Measurements from ENCODE around the gene TSFM.

Gene TSFM

DNA sequence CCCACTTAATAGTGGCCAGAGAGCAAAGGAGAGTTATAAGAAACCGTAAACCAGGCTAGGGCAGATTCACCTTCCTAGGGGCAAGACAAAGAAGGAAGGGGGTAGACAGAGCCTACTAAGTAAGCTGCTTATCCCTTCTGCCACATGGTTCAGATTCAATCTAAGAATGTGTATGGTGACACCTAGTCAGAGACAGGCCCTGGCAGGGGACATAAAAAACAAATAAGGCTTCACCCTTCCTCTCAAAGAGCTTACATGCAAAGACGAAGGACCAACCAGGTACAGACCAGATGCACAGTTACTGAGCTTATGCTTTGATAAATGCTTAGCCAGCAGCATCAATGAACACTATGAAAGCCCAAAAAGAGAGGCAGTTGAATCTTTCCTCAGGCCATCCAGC, 20.1 kb upstream of the TSFM start:
- in situ Hi-C loops (cut with MboI; ENCODE audit: low sequenced_read_pairs) = no loop called here

DNA sequence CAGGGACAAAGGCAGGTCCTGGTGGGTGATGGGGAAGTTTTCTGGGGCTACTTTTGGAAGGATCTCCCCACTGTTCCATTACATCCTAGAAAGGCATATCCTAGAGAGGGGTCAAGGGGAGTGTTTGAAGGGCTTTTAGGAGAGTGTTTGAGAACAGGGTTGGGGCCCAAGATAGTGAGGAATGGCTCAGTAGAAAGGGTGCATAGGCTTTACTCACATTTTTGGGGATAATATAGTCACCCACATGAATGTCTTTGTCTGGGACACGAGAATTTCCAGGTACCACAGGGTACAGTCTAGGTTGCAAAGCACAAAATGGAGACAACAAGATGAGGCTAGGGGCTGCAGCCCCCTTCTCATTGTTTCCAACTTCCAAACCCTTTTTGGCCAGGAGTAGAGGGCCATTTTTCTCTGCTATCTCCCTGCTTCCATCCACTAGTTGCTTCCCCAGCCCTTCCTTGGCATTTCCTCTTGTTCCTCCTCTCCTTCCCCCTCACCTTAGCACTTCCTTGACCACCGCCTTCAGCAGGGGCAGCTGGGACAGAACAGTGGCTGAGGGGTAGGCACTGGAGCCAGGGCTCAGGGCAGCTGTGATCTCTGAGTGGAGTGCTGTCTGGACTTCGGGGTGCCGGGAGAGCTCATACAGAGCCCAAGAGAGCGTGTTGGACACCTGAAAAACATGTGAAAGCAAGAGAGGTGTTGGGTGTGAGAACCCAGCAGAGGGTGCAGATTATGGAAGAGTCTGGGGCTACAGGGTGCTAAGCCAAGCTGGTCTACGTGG, 18.5 kb upstream of the TSFM start:
- in situ Hi-C loops (cut with MboI; ENCODE audit: low sequenced_read_pairs) = no loop called here

DNA sequence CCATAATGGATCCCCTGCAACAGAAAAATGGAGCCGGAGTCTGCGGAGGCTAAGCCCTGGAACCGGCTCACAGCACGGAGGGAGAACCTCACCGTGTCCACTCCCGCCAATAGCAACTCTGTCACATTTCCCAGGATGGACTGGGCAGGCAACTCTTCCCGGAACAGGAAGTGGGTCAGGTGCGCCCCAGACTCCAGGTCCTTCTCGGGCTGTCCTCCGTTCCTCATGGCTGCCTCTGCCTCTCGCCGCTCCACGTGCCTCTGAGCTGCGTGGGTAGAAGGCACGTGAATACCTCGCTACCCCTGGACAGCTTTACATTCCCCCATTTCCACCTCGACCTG, 18.0 kb upstream of the TSFM start:
- in situ Hi-C loops (cut with MboI; ENCODE audit: low sequenced_read_pairs) = no loop called here

DNA sequence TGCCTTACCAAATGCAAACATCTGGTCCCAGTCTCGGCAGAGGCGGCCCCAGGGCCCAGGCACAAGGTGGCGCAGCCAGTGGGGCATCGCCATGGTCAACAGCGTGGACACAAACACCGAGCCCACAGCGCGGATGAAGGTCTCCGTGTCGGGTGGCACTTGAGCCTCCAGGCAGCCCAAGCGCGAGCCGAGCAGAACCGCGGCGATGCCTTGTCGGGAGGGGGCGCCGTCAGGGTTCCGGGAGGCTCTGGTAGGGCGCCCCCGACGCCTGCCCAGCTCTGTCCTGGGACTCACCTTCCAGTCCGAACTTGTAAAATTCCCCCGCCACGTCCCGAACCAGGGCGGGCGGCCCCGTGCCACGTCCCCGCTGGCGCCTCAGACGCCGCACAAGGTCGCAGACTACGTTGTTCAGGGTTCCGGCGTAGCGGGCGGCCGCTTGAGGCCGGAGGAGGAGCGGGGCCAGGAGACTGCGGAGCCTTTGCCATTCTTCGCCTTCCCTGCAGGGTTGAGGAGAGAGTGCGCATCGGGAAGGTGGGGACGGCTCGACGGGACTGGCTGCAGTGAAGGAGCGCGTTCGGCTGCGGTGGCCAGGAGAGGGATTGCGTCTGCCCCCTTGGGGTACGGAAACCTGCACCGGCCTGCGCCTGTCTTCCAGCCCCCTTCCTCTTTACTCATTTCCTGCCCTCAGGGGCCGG, 17.4 kb upstream of the TSFM start:
- in situ Hi-C loops (cut with MboI; ENCODE audit: low sequenced_read_pairs) = no loop called here

DNA sequence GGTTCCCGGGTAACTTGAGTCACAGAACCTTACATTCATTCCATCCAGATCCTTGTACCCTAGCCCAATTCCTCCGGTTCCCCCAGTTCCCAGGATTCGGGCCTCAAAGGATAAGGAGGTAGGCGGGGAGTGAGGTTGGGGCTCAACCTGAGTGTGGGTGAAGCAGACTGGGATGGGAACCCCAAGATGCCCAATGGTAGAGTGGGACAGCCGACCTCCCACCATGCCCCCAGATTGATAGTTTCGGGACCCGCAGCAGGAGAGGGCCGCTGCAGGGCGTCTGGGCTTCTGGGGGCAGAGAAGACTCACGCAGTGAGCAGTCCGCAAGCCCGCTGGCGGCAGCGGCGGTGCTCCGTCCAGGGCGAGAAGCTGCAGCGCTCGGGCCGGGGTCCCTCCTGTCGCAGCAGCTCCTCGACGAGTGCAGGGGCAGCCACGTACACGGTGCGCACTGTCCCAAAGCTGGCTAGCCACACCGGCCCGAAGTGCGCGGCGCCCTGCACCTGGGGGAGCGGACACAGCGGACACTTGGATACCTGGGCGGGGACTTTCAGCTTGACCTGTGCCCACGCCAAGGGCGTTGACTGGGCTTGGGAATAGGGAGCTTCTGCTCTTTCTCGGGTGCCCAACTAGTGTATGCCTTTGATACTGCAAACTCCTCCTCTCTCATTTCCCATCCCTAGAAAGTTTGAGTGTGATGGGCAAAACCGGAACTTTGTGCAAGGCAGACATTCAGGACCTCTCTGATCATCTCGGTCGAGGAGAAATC, 16.7 kb upstream of the TSFM start:
- in situ Hi-C loops (cut with MboI; ENCODE audit: low sequenced_read_pairs) = no loop called here

DNA sequence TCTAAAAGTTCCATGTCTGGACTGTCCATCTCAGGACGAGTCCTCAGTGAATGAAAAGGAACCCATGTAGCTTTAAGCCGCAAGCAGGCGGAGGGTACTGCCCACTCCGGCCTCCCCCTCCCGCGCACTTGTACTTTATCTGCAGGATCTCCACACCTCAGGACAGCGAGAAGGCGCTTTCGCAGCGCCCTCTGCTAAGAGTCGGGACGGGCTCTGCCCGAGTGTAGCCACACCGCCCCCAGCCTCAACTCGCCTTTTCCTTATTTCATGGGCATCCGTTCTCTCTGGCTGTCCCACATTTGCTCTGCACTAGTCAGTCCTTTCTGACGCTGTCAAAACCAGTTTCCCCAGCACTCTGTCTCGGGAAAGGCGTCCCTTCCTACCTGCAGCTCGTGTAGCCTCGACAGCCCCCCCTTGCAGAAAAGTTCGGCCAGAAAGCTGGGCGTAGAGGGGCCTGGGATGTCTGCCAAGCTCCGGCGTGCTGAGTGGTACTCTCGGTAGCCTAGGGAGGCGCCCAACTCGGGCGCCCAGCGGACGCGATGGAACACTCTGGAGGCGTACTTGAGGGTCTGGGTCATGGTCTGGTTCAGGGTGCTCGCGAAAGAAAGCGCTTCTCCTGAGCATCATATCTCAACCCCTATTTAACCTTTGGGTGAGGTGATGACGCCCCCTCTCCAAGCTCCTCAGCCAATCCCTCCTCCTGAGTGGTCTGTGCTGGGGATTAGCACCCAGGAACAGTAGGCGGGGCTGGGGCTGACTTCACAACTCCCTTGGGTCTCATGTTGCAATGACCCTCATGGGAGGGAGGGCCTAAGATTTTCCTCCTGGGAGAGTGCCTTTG, 15.9 kb upstream of the TSFM start, which contains the start of gene CYP27B1:
Gene CYP27B1 (minus strand): TSS at position 615 of the 841 bp plus-strand sequence. CDS start 37 bp downstream, at position 578.
- in situ Hi-C loops (cut with MboI; ENCODE audit: low sequenced_read_pairs) = no loop called here

DNA sequence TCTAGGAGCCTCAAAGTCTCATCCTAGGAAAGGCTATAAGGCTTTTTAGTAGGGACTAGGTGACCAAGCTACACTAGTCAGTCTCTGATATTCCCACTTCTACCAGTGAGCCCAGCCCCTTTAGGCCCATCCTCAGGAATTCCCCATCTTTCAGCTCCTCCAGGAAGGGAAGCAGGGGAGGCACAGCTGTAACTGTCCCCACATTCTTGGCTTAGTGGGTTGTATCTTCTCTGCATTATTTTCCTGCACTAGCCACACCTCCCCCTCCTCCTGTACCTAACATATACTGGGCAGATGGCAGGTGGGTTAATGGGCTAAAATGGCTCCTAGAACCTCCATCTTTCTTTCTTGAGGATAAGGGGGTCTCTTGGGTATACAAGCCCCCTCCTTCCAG, 15.3 kb upstream of the TSFM start:
- in situ Hi-C loops (cut with MboI; ENCODE audit: low sequenced_read_pairs) = no loop called here

DNA sequence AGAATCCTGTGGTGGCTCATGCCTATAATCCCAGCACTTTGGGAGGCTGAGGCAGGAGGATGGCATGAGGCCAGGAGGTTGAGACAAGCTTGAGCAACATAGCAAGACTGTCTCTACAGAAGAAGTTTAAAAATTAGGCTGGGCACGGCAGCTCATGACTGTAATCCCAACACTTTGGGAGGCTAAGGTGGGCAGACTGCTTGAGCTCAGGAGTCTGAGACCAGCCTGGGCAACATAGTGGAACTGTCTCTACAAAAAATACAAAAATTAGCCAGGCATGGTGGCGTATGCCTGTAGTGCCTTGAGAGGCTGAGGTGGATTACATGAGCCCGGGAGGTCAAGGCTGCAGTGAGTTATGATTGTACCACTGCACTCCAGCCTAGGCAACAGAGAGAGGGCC, 14.7 kb upstream of the TSFM start:
- in situ Hi-C loops (cut with MboI; ENCODE audit: low sequenced_read_pairs) = no loop called here

DNA sequence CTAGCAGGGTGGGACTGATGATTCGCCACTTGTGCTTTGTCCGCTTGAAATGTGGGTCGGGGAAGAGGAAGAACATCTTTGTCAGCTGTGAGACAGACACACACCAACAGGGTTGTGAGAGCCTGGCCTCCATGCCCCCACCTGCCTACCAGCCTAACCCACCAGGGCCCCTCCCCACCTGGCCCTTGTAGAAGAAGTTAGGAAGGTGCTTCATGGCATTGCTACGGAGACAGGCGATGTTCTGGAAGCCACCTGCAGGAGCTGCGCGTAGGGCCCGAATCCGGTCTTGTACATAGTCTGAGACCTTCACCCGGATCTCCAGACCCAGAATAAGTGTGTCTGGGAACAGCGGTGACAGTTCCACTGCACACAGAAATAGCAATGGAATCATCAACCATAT, 13.0 kb upstream of the TSFM start:
- in situ Hi-C loops (cut with MboI; ENCODE audit: low sequenced_read_pairs) = no loop called here

DNA sequence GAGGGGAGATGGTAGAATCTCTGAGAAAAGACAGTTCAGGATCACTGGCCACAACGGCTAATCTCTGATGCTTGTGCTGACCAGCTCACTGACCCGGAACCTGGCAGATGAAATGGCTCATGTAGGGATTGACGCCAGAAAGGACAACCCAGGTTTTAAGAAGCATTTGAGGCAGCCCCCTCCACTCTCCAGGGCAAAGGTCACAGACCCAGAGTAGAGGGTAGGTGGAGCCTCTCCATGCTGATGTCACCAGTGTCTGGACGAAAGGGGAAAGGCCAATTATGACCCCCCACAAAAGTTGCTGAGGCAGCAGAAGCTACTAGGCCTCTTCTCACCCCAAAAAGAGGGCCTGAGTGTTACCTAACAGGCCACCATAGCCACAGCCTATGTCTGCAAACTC, 11.9 kb upstream of the TSFM start:
- in situ Hi-C loops (cut with MboI; ENCODE audit: low sequenced_read_pairs) = no loop called here

DNA sequence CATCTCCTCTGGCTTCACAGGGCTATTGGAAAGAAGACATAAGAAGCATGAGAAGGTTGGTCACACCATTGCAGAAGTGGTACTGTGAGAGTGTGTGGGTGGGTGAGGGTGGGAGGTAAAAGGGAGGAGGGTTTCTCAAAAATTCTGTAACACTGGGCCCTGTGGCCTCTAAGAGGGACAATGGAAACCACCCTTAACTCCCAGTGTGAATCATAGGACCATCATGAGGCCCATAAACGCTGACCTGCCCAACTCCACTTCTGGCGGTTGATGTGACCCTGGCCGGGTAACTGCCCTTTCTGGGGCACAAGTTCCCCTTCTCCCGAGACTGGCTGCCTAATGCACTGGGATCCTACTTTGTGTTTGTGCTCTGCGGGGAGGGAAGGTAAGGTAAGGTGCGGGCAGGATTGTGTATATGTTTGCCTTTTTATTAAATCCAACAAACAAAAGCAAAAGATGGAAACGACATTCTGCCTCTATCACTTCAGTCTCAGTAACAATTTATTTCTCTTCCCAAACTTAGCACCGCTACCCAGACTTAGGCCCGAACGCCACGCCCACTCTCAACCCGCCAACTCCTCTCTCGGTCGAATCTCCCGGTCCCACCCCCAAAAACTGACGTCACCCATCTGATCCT, 11.2 kb upstream of the TSFM start:
- in situ Hi-C loops (cut with MboI; ENCODE audit: low sequenced_read_pairs) = no loop called here

DNA sequence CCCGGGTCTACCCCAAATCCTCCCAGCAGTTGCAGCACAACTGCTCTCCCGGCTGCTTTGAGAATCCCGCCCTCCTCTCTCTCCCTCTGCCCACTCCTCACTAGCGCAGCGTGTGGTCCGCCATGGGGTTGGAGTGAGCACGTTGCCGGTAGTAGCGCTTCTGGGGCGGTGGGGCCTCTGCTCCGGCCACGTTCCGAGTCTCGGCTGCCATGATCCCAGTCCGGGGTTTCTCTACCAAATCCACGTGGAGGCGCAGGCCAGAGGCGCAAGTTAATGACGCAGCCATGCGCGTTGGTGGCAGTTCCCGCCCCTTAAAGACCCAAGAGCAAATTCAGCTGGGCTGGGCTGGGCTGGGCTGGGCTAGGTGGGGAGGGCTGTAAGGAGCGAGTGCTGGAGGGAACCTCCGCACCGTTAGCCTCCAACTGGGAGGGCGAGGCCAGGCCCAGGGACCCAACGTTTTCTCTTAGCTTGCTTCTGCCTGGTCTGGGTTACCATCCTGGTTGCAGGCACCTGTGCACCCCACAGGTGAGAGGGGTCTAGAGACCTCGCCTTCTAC, 10.6 kb upstream of the TSFM start, which contains the start of gene METTL1:
Gene METTL1 (minus strand): TSS at position 233 of the 556 bp plus-strand sequence. CDS start 22 bp downstream, at position 211.
- in situ Hi-C loops (cut with MboI; ENCODE audit: low sequenced_read_pairs) = no loop called here

DNA sequence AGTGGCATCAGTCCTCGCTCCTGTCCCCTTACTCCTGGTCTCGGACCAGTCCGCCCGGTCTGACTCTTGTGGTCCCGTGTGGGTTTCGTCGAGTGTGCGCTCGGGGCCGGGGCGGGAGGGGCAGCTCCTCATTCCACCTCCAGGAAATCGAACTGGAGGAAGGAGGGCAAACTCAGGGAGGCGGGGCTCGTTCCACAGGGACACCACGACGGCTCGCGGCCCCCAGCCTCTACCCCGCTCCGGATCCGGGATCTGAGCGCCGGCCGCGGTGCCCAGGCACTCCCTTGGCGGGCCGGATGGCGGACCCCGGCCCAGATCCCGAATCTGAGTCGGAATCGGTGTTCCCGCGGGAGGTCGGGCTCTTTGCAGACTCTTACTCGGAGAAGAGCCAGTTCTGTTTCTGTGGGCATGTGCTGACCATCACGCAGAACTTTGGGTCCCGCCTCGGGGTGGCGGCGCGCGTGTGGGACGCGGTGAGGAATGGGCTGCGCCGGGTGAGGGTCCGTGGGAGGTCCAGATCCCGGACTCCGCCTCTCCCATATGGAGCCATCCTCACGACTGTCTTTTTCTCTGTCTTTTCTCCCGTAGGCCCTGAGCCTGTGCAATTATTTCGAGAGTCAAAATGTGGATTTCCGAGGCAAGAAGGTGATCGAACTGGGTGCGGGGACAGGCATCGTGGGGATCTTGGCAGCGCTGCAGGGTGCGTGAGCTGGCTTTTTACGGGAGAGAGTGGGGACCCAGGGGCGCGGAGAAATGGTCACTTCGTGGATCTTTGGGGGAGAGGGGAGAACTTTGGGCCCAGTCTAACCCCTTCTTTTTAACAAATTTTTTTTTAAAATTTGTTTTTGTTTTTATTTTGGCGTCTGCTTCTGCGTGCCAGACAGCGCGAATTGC, 9.9 kb upstream of the TSFM start, which contains the start of gene EEF1AKMT3:
Gene EEF1AKMT3 (plus strand): TSS at position 186 of the 894 bp plus-strand sequence. CDS start 111 bp downstream, at position 297.
- in situ Hi-C loops (cut with MboI; ENCODE audit: low sequenced_read_pairs) = no loop called here

DNA sequence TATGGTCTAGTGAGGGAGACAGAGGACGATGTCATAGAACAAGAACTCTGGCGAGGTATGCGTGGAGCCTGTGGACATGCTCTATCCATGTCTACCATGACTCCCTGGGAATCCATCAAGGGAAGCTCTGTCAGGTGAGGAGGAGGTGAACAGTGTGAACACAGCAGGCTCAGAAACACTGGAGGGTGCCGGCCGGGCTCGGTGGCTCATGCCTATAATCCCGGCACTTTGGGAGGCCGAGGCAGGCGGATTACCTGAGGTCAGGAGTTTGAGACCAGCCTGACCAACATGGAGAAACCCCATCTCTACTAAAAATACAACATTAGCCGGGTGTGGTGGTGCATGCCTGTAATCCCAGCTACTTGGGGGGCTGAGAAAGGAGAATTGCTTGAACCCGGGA, 8.0 kb upstream of the TSFM start:
- in situ Hi-C loops (cut with MboI; ENCODE audit: low sequenced_read_pairs) = loop anchor here (25.0 kb wide), 1 partner anchor 87 kb away; the partner anchor contains the start of gene OS9

DNA sequence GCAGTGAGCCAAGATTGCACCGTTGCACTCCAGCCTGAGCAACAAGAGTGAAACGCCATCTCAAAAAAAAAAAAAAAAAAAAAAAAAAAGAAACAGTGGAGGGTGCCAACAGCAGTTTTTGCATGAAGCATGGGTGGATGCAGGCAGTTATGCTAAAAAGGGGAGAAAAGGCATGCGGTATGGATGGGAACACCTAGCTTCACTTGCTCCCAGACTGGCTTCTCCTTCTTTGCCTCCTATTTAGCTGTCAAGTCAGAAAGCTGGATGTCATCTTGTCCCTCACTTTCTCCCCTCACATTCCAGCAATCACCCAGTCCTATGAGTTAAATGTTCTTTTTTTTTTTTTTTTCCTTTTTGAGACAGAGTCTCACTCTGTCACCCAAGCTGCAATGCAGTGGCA, 7.5 kb upstream of the TSFM start:
- in situ Hi-C loops (cut with MboI; ENCODE audit: low sequenced_read_pairs) = loop anchor here (25.0 kb wide), 1 partner anchor 88 kb away; the partner anchor contains the start of gene OS9

DNA sequence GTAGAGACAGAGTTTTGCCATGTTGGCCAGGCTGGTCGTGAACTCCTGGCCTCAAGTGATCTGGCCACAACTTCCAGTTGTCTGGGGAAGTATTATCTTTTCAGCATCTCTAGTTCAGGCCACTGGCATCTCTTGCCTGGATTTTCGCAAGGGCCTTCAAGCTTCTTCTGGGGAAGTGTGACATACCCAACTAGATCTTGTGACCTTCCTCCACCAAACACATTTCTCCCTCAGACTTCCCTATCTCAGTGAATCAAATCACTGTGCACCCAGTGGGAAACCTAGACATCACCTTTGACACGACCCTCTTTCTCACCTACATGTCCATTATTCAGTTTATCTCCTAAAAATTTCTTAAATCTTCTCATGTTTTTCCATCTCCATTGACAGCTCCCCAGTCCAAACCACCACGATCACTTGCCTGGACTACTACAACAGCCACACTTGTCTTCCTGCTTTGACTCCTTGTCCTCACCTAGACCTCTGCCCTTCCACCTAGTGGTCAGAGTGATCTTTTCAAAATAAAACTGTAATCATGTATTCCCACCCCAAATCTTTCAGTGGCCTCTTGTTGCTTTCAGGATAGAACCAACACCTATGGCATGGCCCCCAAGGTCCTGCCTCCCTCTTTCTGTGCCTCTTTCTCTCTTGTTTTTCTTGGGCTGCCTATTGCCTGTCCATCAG, 6.9 kb upstream of the TSFM start:
- in situ Hi-C loops (cut with MboI; ENCODE audit: low sequenced_read_pairs) = loop anchor here (25.0 kb wide), 1 partner anchor 88 kb away; the partner anchor contains the start of gene OS9

DNA sequence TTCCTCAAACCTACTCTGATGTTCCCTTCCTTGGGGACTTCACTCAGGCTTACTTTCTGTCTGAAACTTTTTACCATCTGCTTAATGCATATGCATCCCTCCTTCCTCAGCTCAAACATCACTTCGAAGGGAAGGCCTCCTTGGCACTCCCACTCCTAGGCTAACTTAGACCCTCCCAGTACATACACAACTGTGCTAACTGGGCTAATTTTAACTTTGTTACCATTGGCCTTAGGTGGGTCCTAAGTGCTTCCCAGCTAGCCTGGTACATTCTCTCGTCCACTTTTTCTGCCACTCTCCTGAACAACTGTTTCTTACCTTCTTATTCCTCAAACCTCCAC, 6.4 kb upstream of the TSFM start:
- in situ Hi-C loops (cut with MboI; ENCODE audit: low sequenced_read_pairs) = loop anchor here (25.0 kb wide), 1 partner anchor 89 kb away; the partner anchor contains the start of gene OS9

DNA sequence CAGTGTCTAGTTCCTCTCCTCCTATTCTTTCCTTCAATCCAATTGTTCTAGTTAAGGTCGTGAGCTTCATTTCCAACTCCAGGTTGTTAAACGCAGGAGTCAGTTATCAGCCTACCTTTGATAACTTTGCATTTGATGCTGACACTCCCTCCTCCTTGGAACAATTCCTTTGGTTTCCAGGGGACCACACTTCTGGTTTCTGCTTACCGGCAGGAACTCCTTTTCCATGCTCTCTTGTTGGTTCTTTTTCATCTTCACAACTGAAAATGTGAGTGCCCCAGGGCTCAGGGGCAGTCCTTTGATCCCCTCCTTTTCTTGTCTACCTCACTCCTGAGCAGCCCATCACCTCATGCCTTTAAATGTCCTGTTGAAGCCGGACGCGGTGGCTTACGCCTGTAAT, 5.2 kb upstream of the TSFM start:
- in situ Hi-C loops (cut with MboI; ENCODE audit: low sequenced_read_pairs) = loop anchor here (25.0 kb wide), 1 partner anchor 90 kb away; the partner anchor contains the start of gene OS9

Data from HL-60/S4 treated with phorbol 12-myristate 13-acetate at 8.2 ng/mL for 4 days and 3 days (cell line).